ENCODE results near the gene CSK.

GRCh38 chr15:74792227-74793016 is 10.5 kb downstream of the CSK start:
- TF ChIP-seq CTCF (IDR thresholded peaks at IDR 0.05) (no peak), EZH2 (IDR thresholded peaks at IDR 0.05; ENCODE audit: borderline replicate concordance, insufficient read depth, low read depth, low read length, poor library complexity, severe bottlenecking) (no peak)

Data from B cell (primary cell).